ENCODE results near the gene DCST1. TPM values are rescaled to one million over a fixed set of nuclear protein-coding genes. Genes with fewer than 3 reads are reported as not detected.
A peak's percentile ranks its signal among the peaks of the same experiment; 100 is the strongest.

The DCST1 gene
- total RNA-seq, 3 donors from 2014 or later: 0.19 to 0.20 TPM; not detected in 1

GRCh38 chr1:155038602-155039307 is 5.1 kb downstream of the DCST1 start:
- H3K4me1 ChIP-seq (ENCODE audit: low read depth): peaks cover 20% of the 10 kb centered on the region
- no peaks in the 10 kb centered on the region for H3K36me3 ChIP-seq (ENCODE audit: low read depth)
- peak in 2 of 3 donors; percentile 64 to 76 for DNase-seq
- ATAC-seq: peak; percentile 92
- TF ChIP-seq, protein P1, sequence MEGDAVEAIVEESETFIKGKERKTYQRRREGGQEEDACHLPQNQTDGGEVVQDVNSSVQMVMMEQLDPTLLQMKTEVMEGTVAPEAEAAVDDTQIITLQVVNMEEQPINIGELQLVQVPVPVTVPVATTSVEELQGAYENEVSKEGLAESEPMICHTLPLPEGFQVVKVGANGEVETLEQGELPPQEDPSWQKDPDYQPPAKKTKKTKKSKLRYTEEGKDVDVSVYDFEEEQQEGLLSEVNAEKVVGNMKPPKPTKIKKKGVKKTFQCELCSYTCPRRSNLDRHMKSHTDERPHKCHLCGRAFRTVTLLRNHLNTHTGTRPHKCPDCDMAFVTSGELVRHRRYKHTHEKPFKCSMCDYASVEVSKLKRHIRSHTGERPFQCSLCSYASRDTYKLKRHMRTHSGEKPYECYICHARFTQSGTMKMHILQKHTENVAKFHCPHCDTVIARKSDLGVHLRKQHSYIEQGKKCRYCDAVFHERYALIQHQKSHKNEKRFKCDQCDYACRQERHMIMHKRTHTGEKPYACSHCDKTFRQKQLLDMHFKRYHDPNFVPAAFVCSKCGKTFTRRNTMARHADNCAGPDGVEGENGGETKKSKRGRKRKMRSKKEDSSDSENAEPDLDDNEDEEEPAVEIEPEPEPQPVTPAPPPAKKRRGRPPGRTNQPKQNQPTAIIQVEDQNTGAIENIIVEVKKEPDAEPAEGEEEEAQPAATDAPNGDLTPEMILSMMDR (IDR thresholded peaks at IDR 0.05): no peak
- intact Hi-C loops (cut with DNase I, micrococcal nuclease): no loop called here
- H3K9me3 ChIP-seq: no peaks in the 10 kb centered on the region
- no peak overlapping the region for H3K4me3 ChIP-seq

DNA sequence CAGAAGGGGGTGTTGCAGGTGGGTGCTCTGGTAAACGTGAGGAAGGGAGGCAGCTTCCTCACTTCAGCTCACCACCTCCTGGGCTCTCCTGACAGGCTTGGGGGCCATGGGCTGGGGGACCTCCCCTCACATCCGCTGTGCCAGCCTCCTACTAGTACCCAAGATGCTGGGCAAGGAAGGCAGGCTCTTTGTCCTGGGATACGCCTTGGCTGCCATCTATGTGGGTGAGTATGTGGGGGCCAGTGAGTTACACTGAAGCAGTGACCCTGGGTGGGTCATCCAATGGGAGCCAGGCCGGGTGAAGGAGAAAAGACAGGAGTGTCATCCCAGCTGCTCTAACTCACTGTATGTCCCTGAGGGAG is 5.7 kb downstream of the DCST1 start:
- Histone ChIP-seq H3K4me1 (ENCODE audit: low read depth) (peaks cover 25% of the 10 kb centered on the region), H3K36me3 (ENCODE audit: low read depth) (no peaks in the 10 kb centered on the region), H3K4me3 (no peak overlapping the region), H3K9me3 (no peaks in the 10 kb centered on the region)
- TF ChIP-seq, protein P1 (IDR thresholded peaks at IDR 0.05): no peak
- ATAC-seq: no peak
- no peak for DNase-seq
- intact Hi-C loops (cut with DNase I, micrococcal nuclease): no loop called here

DNA sequence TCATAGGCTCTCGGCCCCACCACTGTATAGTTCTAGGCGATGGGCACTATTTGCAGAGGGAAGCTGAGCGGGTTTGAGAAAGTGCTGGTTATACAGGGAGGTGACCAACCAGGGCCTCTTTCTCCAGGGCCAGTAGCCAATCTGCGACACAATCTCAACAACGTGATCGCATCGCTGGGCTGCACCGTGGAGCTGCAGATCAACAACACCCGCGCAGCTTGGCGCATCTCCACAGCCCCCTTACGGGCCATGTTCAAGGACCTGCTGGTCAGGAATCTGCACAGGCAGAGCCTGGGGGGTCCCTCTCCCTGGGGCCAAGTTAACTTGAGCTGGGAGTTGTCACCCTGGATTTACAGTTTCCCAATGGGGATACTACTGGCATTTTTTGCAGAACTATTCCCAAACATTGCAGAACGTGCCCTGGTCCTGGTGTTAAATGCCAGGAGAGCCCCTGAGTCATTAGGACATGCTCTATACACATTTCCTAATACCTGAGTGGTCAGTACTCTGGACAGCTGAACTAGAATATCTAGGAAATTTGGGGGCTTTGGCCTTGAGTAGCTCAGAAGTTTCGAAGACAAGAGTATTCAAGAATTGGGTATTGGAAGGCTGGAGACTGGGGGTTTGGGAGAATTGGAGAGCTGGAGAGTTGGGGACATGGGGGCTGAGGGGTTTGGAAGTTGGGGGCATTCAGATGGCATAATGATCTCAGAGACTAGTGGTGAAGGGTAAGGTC is 6.9 kb downstream of the DCST1 start:
- Histone ChIP-seq H3K4me3 (no peak overlapping the region), H3K9me3 (no peaks in the 10 kb centered on the region), H3K4me1 (ENCODE audit: low read depth) (peaks cover 34% of the 10 kb centered on the region), H3K36me3 (ENCODE audit: low read depth) (no peaks in the 10 kb centered on the region)
- intact Hi-C loops (cut with DNase I, micrococcal nuclease): no loop called here
- ATAC-seq: no peak
- no peak for DNase-seq
- TF ChIP-seq, protein P1 (IDR thresholded peaks at IDR 0.05): no peak

- no peak for DNase-seq
- no peaks in the 10 kb centered on the region for H3K36me3 ChIP-seq (ENCODE audit: low read depth)
- intact Hi-C loops (cut with DNase I, micrococcal nuclease): no loop called here
- TF ChIP-seq, protein P1 (IDR thresholded peaks at IDR 0.05): no peak
- no peak overlapping the region for H3K4me3 ChIP-seq
- no peaks in the 10 kb centered on the region for H3K9me3 ChIP-seq
- H3K4me1 ChIP-seq (ENCODE audit: low read depth): peaks cover 34% of the 10 kb centered on the region
- no peak for ATAC-seq
These were observed 9.2 kb downstream of the DCST1 start for GRCh38 chr1:155042789-155043188.

DNA sequence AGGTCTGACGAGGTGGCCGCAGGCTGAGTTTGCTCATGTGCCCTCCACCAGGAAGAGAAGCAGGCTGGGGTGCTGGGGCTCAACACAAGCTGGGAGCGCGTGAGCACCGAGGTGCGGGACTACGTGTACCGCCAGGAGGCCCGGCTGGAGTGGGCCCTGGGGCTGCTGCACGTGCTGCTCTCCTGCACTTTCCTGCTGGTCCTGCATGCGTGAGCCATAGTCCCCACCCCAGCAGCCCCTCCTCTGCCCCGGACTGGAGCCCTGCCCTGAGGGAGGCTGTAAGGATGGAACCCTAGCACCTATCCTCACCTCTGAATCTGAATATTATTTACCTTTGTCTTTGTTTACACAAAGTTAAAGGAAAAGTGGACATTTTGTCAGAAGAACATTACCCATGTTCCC is 9.7 kb downstream of the DCST1 start:
- Histone ChIP-seq H3K4me1 (ENCODE audit: low read depth) (peaks cover 28% of the 10 kb centered on the region), H3K36me3 (ENCODE audit: low read depth) (no peaks in the 10 kb centered on the region), H3K9me3 (no peaks in the 10 kb centered on the region), H3K4me3 (no peak overlapping the region)
- TF ChIP-seq, protein P1 (IDR thresholded peaks at IDR 0.05): no peak
- intact Hi-C loops (cut with DNase I, micrococcal nuclease): no loop called here
- ATAC-seq: peak; percentile 73
- DNase-seq: peak; percentile 76 to 86 (median 83)

All from mucosa of descending colon (tissue), 3 donors.